GM19193 (cell line): Measurements from ENCODE around the gene MIDN.

ENCODE experiments used
- POLR2A ChIP-seq: IDR thresholded peaks from 4 replicates; pipeline ENCODE4 v1.6.1; 2011; ENCODE audit not compliant: insufficient read depth, insufficient read length; ENCODE audit errors: extremely low read depth

The MIDN gene

GRCh38 chr19:1248786-1249297 is 459 bp downstream of the MIDN start:
- no peak for TF ChIP-seq POLR2A

- TF ChIP-seq POLR2A: peak; percentile 87
Measured at GRCh38 chr19:1249298-1249989, 1.1 kb downstream of the MIDN start.

- TF ChIP-seq POLR2A: no peak
Measured at GRCh38 chr19:1249990-1250436, 1.6 kb downstream of the MIDN start.

GRCh38 chr19:1250437-1251260 is 2.3 kb downstream of the MIDN start:
- peak; percentile 18 for TF ChIP-seq POLR2A

- peak; percentile 34 for TF ChIP-seq POLR2A
Measured at GRCh38 chr19:1251330-1252220, 3.2 kb downstream of the MIDN start.

GRCh38 chr19:1252221-1252820 is 3.9 kb downstream of the MIDN start:
- no peak for TF ChIP-seq POLR2A

GRCh38 chr19:1252821-1253513 is 4.6 kb downstream of the MIDN start:
- no peak for TF ChIP-seq POLR2A

- no peak for TF ChIP-seq POLR2A
Measured at GRCh38 chr19:1253514-1254080, 5.2 kb downstream of the MIDN start.

GRCh38 chr19:1254081-1254527 is 5.7 kb downstream of the MIDN start:
- peak; percentile 23 for TF ChIP-seq POLR2A

GRCh38 chr19:1254530-1255185 is 6.3 kb downstream of the MIDN start:
- TF ChIP-seq POLR2A: no peak

- TF ChIP-seq POLR2A: no peak
Measured at GRCh38 chr19:1255186-1256161, 7.1 kb downstream of the MIDN start.
